Stomach (tissue), 9 donors: ENCODE results near the gene SOX10. TPM values are rescaled to one million over a fixed set of nuclear protein-coding genes. Genes with fewer than 3 reads are reported as not detected.
A peak's percentile ranks its signal among the peaks of the same experiment; 100 is the strongest.

ENCODE experiments used
- DNase-seq, 2 donors: peaks; one replicate each; pipeline versions ENCODE4 v3.0.0 to v3.0.0-alpha.2; 2013 to 2019
- H3K27ac ChIP-seq, 5 donors: fragments of 200-600 bp in 4 of 5; sonication (generic) in 4 of 5; one replicate each; pipeline ENCODE4 v1.5.1; 2013 to 2019; ENCODE audit warnings: mild to moderate bottlenecking in 1 of 5, moderate library complexity in 1 of 5
- H3K27me3 ChIP-seq, 3 donors: fragments of 200-600 bp; sonication (generic); one replicate each; pipeline ENCODE4 v1.5.1; 2017 to 2019; ENCODE audit warnings: mixed run types in 1 of 3
- H3K36me3 ChIP-seq, 4 donors: fragments of 200-600 bp; sonication (generic); 1 replicate in 3 of 4; 2 replicates in 1 of 4; pipeline ENCODE4 v1.5.1; 2016 to 2019
- H3K4me1 ChIP-seq, 4 donors: fragments of 200-600 bp; sonication (generic); one replicate each; pipeline ENCODE4 v1.5.1; 2016 to 2019
- H3K4me3 ChIP-seq, 4 donors: fragments of 200-600 bp; sonication (generic) in 3 of 4; one replicate each; pipeline ENCODE4 v1.5.1; 2016 to 2019; ENCODE audit warnings: mild to moderate bottlenecking in 1 of 4
- H3K9me3 ChIP-seq, 4 donors: fragments of 200-600 bp; sonication (generic); one replicate each; pipeline ENCODE4 v1.5.1; 2016 to 2019
- CTCF ChIP-seq, 7 experiments: fragments of 450-650 bp in 4 of 7; fragments of 200-600 bp in 3 of 7; sonication (generic) in 3 of 7; IDR thresholded peaks; one replicate each; pipeline ENCODE4 v1.5.1; 2016 to 2019; ENCODE audit warnings: antibody characterized with exemption in 7 of 7, control low read depth in 2 of 7, mild to moderate bottlenecking in 1 of 7
- EP300 ChIP-seq: sonication (generic); formaldehyde crosslinking; IDR thresholded peaks from one replicate; pipeline ENCODE4 v1.6.1; 2017; ENCODE audit warnings: antibody characterized with exemption
- POLR2A ChIP-seq, 4 donors: fragments of 450-650 bp; IDR thresholded peaks; one replicate each; pipeline ENCODE4 v1.6.1; 2016; ENCODE audit warnings: antibody characterized with exemption in 4 of 4, control low read depth in 2 of 4, mild to moderate bottlenecking in 1 of 4, moderate library complexity in 1 of 4
- POLR2AphosphoS5 ChIP-seq, 3 donors: sonication (generic); formaldehyde crosslinking; IDR thresholded peaks; one replicate each; pipeline ENCODE4 v1.6.1; 2016; ENCODE audit warnings: antibody characterized with exemption in 3 of 3
- WGBS, 5 donors: extraction: QIAGEN DNeasy Blood & Tissue Kit in 3 of 5; methylation state at CpG; one replicate each; pipeline versions ENCODE4 v1.1.5 to v1.1.7; 2013 to 2018; 5-methylcytosine and 5-hydroxymethylcytosine counted together
- intact Hi-C: fragments of 100-400 bp; cut with DNase I; formaldehyde crosslinking; loops from one replicate; pipeline ENCODE4 v1.15.1; 2023; ENCODE audit warnings: low total_unique reads
- polyA plus RNA-seq, 3 donors: library from polyadenylated mRNA; stranded (reverse); fragments of 200-250 nt; gene quantifications; one replicate each; pipeline ENCODE4 v1.2.3, GENCODE V29; 2013
- total RNA-seq, 5 donors: library from RNA; depleted of rRNA; stranded (reverse); fragments of >200 nt; gene quantifications; one replicate each; pipeline versions ENCODE4 v1.1.0 to v1.2.3, GENCODE V29; 2014 to 2016
- donor health status: healthy with polysubstance abuse.
- donor health status: Bipolar disorder and iron deficiency.
- donor health status: healthy.

Gene SOX10
- total and polyA plus RNA-seq, 8 donors, result 1.7 to 4.9 (median 3.0) TPM; not detected in 2

GRCh38 chr22:37999640-38000272, 15.4 kb upstream of the SOX10 start:
- intact Hi-C loops, result no loop called here
- 60 to 68% (median 64%) methylated on average over 12 to 16 of the region's 16 CpGs for WGBS, 5 donors

GRCh38 chr22:37999236-37999635, 14.9 kb upstream of the SOX10 start:
- Histone ChIP-seq H3K4me3 (no peak overlapping the region), H3K9me3 (no peaks in the 10 kb centered on the region), H3K4me1 (peaks cover 0 to 11% (median 0%) of the 10 kb centered on the region in 4 donors), H3K36me3 (no peaks in the 10 kb centered on the region), H3K27me3 (peaks cover 0 to 8% (median 0%) of the 10 kb centered on the region in 3 donors), H3K27ac (peak overlapping the region in 2 of 5 donors; percentile 27 to 31)
- TF ChIP-seq POLR2AphosphoS5 (IDR thresholded peaks at IDR 0.05), result no peak
- TF ChIP-seq CTCF (IDR thresholded peaks at IDR 0.05), result no peak
- no peak for TF ChIP-seq EP300
- no peak for TF ChIP-seq POLR2A (IDR thresholded peaks at IDR 0.05)
- intact Hi-C loops, result no loop called here
- WGBS, 5 donors, result 58 to 81% (median 66%) methylated on average over 6 to 10 of the region's 10 CpGs
- peak in 1 of 2 donors; percentile 12 for DNase-seq

More at GRCh38 chr22:37999640-38000272, 15.4 kb upstream of the SOX10 start:
- peaks cover 0 to 11% (median 0%) of the 10 kb centered on the region in 4 donors for H3K4me1 ChIP-seq
- no peaks in the 10 kb centered on the region for H3K9me3 ChIP-seq
- H3K36me3 ChIP-seq, result no peaks in the 10 kb centered on the region
- no peak overlapping the region for H3K4me3 ChIP-seq
- DNase-seq, result peak in 1 of 2 donors; percentile 47
- peaks cover 0 to 8% (median 0%) of the 10 kb centered on the region in 3 donors for H3K27me3 ChIP-seq
- peak overlapping the region in 2 of 5 donors; percentile 27 to 31 for H3K27ac ChIP-seq
- TF ChIP-seq POLR2A (IDR thresholded peaks at IDR 0.05) (no peak), CTCF (IDR thresholded peaks at IDR 0.05) (no peak), POLR2AphosphoS5 (IDR thresholded peaks at IDR 0.05) (no peak), EP300 (no peak)

- no peak overlapping the region for H3K4me3 ChIP-seq
- intact Hi-C loops, result no loop called here
Measured at GRCh38 chr22:37998543-37998942, 14.2 kb upstream of the SOX10 start.

More at GRCh38 chr22:37998543-37998942, 14.2 kb upstream of the SOX10 start:
- Histone ChIP-seq H3K36me3 (no peaks in the 10 kb centered on the region), H3K27me3 (peaks cover 0 to 8% (median 0%) of the 10 kb centered on the region in 3 donors), H3K9me3 (no peaks in the 10 kb centered on the region), H3K4me1 (peaks cover 0 to 11% (median 0%) of the 10 kb centered on the region in 4 donors), H3K27ac (peak overlapping the region in 2 of 5 donors; percentile 27 to 31)
- TF ChIP-seq CTCF (IDR thresholded peaks at IDR 0.05) (no peak), POLR2A (IDR thresholded peaks at IDR 0.05) (no peak), EP300 (no peak), POLR2AphosphoS5 (IDR thresholded peaks at IDR 0.05) (no peak)
- 57 to 72% (median 72%) methylated on average over 7 of the region's 7 CpGs for WGBS, 5 donors
- peak in 1 of 2 donors; percentile 53 for DNase-seq
